MM.1S (cell line): ENCODE data around the gene CDSN.

Experiments
- DNase-seq: peaks from one replicate; pipeline ENCODE4 v3.0.0-alpha.2; 2015
- H2AFZ ChIP-seq: fragments of 300-600 bp; sonication (generic); 2 replicates; pipeline ENCODE4 v1.6.0; 2016; ENCODE audit warnings: antibody characterized with exemption, low read length
- H3F3A ChIP-seq: fragments of 300-600 bp; sonication (generic); 2 replicates; pipeline ENCODE4 v1.6.1; 2016; ENCODE audit warnings: mild to moderate bottlenecking, antibody characterized with exemption, low read length, moderate library complexity, mixed read lengths; ENCODE audit not compliant: insufficient read depth
- H3K27ac ChIP-seq: fragments of 300-600 bp; sonication (generic); 2 replicates; pipeline ENCODE4 v1.5.1; 2016; ENCODE audit warnings: mild to moderate bottlenecking, low read length
- H3K27me3 ChIP-seq: fragments of 300-600 bp; sonication (generic); replicated peaks from 2 replicates; pipeline ENCODE4 v1.6.0; 2016; ENCODE audit warnings: low read length; ENCODE audit not compliant: insufficient read depth
- H3K36me3 ChIP-seq: fragments of 300-600 bp; sonication (generic); replicated peaks from 2 replicates; pipeline ENCODE4 v1.6.1; 2016; ENCODE audit warnings: mild to moderate bottlenecking, low read length, mixed read lengths; ENCODE audit not compliant: insufficient read depth
- H3K4me1 ChIP-seq: fragments of 300-600 bp; sonication (generic); 2 replicates; pipeline ENCODE4 v1.6.1; 2016; ENCODE audit warnings: low read length, mixed read lengths
- H3K4me2 ChIP-seq: fragments of 300-600 bp; sonication (generic); 2 replicates; pipeline ENCODE4 v1.6.0; 2016; ENCODE audit warnings: low read depth, low read length
- H3K4me3 ChIP-seq: fragments of 300-600 bp; sonication (generic); 2 replicates; pipeline ENCODE4 v1.5.1; 2016; ENCODE audit warnings: low read length, mixed read lengths
- H3K79me2 ChIP-seq: fragments of 300-600 bp; sonication (generic); 2 replicates; pipeline ENCODE4 v1.6.1; 2016; ENCODE audit warnings: mixed run types, low read length, mixed read lengths
- H3K9ac ChIP-seq: fragments of 300-600 bp; sonication (generic); 2 replicates; pipeline ENCODE4 v1.6.1; 2016; ENCODE audit warnings: low read length, mixed read lengths
- H3K9me2 ChIP-seq: fragments of 300-600 bp; sonication (generic); replicated peaks from 2 replicates; pipeline ENCODE4 v1.6.1; 2016; ENCODE audit warnings: mild to moderate bottlenecking, low read length, mixed read lengths; ENCODE audit not compliant: insufficient read depth
- H3K9me3 ChIP-seq: fragments of 300-600 bp; sonication (generic); replicated peaks from 2 replicates; pipeline ENCODE4 v1.6.1; 2016; ENCODE audit warnings: mild to moderate bottlenecking, low read length, mixed read lengths; ENCODE audit not compliant: insufficient read depth
- H4K20me1 ChIP-seq: fragments of 300-600 bp; sonication (generic); 2 replicates; pipeline ENCODE4 v1.6.1; 2016; ENCODE audit warnings: mild to moderate bottlenecking, low read length, moderate library complexity, mixed read lengths; ENCODE audit not compliant: insufficient read depth
- EZH2 ChIP-seq: fragments of 300-600 bp; sonication (generic); optimal IDR thresholded peaks from 2 replicates; pipeline ENCODE3; 2017; ENCODE audit warnings: low read depth, mild to moderate bottlenecking, antibody characterized with exemption, low read length, mixed read lengths
- EZH2phosphoT487 ChIP-seq: fragments of 300-600 bp; sonication (generic); IDR thresholded peaks from 2 replicates; pipeline ENCODE4 v1.6.1; 2018; ENCODE audit warnings: antibody characterized with exemption, low read length
- TF ChIP-seq, protein P1 (sequence below): fragments of 300-600 bp; sonication (generic); IDR thresholded peaks from 2 replicates; pipeline ENCODE4 v1.5.1; 2016; ENCODE audit warnings: antibody characterized with exemption, low read length, mixed read lengths

CDSN gene

DNA sequence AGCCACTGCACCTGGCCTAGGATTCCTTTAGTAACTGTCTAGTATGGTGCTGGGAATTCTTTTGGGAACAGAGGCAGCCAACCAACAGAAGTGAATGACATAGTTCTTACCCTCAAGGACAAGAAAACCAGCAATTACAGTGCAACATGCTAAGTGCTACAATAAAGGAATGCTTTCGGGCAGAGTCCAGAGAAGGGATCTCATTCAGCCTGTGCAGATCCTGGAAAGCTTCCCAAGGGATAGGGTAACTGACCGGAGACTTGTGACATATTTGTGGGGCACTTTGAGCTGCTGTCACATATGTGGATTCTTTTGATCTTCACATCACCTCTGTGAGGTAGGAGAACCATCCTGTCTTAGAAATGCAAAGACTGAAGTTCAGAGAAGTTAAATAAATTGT is 54.7 kb downstream of the CDSN start:
- no peak for DNase-seq
- H3K9me2 ChIP-seq = no peaks in the 10 kb centered on the region
- H3K4me2 ChIP-seq = no peak overlapping the region
- no peaks in the 10 kb centered on the region for H4K20me1 ChIP-seq
- no peak overlapping the region for H3K27ac ChIP-seq
- H3K9ac ChIP-seq = no peak overlapping the region
- no peak for TF ChIP-seq EZH2phosphoT487
- TF ChIP-seq EZH2 = no peak
- TF ChIP-seq, protein P1, sequence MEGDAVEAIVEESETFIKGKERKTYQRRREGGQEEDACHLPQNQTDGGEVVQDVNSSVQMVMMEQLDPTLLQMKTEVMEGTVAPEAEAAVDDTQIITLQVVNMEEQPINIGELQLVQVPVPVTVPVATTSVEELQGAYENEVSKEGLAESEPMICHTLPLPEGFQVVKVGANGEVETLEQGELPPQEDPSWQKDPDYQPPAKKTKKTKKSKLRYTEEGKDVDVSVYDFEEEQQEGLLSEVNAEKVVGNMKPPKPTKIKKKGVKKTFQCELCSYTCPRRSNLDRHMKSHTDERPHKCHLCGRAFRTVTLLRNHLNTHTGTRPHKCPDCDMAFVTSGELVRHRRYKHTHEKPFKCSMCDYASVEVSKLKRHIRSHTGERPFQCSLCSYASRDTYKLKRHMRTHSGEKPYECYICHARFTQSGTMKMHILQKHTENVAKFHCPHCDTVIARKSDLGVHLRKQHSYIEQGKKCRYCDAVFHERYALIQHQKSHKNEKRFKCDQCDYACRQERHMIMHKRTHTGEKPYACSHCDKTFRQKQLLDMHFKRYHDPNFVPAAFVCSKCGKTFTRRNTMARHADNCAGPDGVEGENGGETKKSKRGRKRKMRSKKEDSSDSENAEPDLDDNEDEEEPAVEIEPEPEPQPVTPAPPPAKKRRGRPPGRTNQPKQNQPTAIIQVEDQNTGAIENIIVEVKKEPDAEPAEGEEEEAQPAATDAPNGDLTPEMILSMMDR = no peak
- H2AFZ ChIP-seq = no peak overlapping the region
- H3K4me1 ChIP-seq = no peaks in the 10 kb centered on the region
- H3K79me2 ChIP-seq = no peaks in the 10 kb centered on the region
- H3K36me3 ChIP-seq = no peaks in the 10 kb centered on the region
- H3K4me3 ChIP-seq = no peak overlapping the region
- H3K9me3 ChIP-seq = no peaks in the 10 kb centered on the region
- H3F3A ChIP-seq = no peaks in the 10 kb centered on the region
- peaks cover 3% of the 10 kb centered on the region; the same call in 1 of the 2 replicates for H3K27me3 ChIP-seq
